ENCODE measurements around the gene NUP37. TPM values are rescaled to one million over a fixed set of nuclear protein-coding genes. Genes with fewer than 3 reads are reported as not detected.
"Not testable (repeated sequence)": the region's sequence is repeated elsewhere in the genome, so short reads cannot be mapped to it uniquely, and the experiment has no call there.

NUP37 gene
- polyA plus RNA-seq, 1 donor from 2014 or later = 24.7 TPM

GRCh38 chr12:102114212-102114611 lies 5.7 kb downstream of the NUP37 start:
- H3K36me3 Mint-ChIP-seq = peaks cover 23% of the 10 kb centered on the region
- H3K9me3 Mint-ChIP-seq = no peaks in the 10 kb centered on the region
- no peak overlapping the region for H3K4me3 Mint-ChIP-seq
- H3K27me3 Mint-ChIP-seq = no peaks in the 10 kb centered on the region
- H3K4me1 Mint-ChIP-seq = peaks cover 3 to 14% (median 6%) of the 10 kb centered on the region in 3 donors
- H3K27ac Mint-ChIP-seq = no peak overlapping the region

GRCh38 chr12:102110782-102111181 lies 9.1 kb downstream of the NUP37 start:
- Mint-ChIP-seq H3K4me1 (peaks cover 0 to 3% (median 3%) of the 10 kb centered on the region in 3 donors), H3K27ac (no peak overlapping the region), H3K36me3 (peaks cover 23% of the 10 kb centered on the region), H3K9me3 (no peaks in the 10 kb centered on the region), H3K27me3 (no peaks in the 10 kb centered on the region), H3K4me3 (no peak overlapping the region)

- Mint-ChIP-seq H3K36me3 (peaks cover 40% of the 10 kb centered on the region), H3K27ac (no peak overlapping the region), H3K4me3 (peak overlapping the region in 1 of 4 donors; percentile 81), H3K4me1 (peaks cover 0 to 1% (median 0%) of the 10 kb centered on the region in 3 donors), H3K27me3 (no peaks in the 10 kb centered on the region), H3K9me3 (peaks cover 0 to 3% (median 0%) of the 10 kb centered on the region in 3 donors)
Observed at GRCh38 chr12:102107970-102108369, 11.9 kb downstream of the NUP37 start.

- Mint-ChIP-seq H3K9me3 (peaks cover 0 to 3% (median 0%) of the 10 kb centered on the region in 3 donors), H3K27ac (no peak overlapping the region), H3K36me3 (peaks cover 40% of the 10 kb centered on the region), H3K4me3 (peak overlapping the region in 1 of 4 donors; percentile 10), H3K4me1 (peaks cover 0 to 1% (median 0%) of the 10 kb centered on the region in 3 donors), H3K27me3 (no peaks in the 10 kb centered on the region)
Observed at GRCh38 chr12:102106905-102107304, 13.0 kb downstream of the NUP37 start.

- H3K9me3 Mint-ChIP-seq = no peaks in the 10 kb centered on the region
- H3K27me3 Mint-ChIP-seq = no peaks in the 10 kb centered on the region
- no peaks in the 10 kb centered on the region for H3K36me3 Mint-ChIP-seq
- peaks cover 0 to 5% (median 2%) of the 10 kb centered on the region in 3 donors for H3K4me1 Mint-ChIP-seq
- H3K27ac Mint-ChIP-seq = no peak overlapping the region
- H3K4me3 Mint-ChIP-seq = no peak overlapping the region
Observed at GRCh38 chr12:102096855-102097254, 23.1 kb downstream of the NUP37 start.

- Mint-ChIP-seq H3K4me1 (peaks cover 0 to 5% (median 2%) of the 10 kb centered on the region in 3 donors), H3K36me3 (no peaks in the 10 kb centered on the region), H3K27ac (no peak overlapping the region), H3K27me3 (no peaks in the 10 kb centered on the region), H3K4me3 (no peak overlapping the region), H3K9me3 (no peaks in the 10 kb centered on the region)
Observed at GRCh38 chr12:102095677-102096263, 24.1 kb downstream of the NUP37 start.

GRCh38 chr12:102093319-102093718 lies 26.6 kb downstream of the NUP37 start:
- no peak overlapping the region for H3K4me3 Mint-ChIP-seq
- peaks cover 0 to 5% (median 0%) of the 10 kb centered on the region in 3 donors for H3K9me3 Mint-ChIP-seq
- H3K4me1 Mint-ChIP-seq = no peaks in the 10 kb centered on the region
- peaks cover 4% of the 10 kb centered on the region for H3K36me3 Mint-ChIP-seq
- H3K27ac Mint-ChIP-seq = no peak overlapping the region
- H3K27me3 Mint-ChIP-seq = no peaks in the 10 kb centered on the region

- not testable (repeated sequence) for H3K4me3 Mint-ChIP-seq, H3K27me3 Mint-ChIP-seq, H3K27ac Mint-ChIP-seq
Observed at GRCh38 chr12:102089228-102089835, 30.6 kb downstream of the NUP37 start.

GRCh38 chr12:102080842-102081241 lies 39.1 kb downstream of the NUP37 start:
- Mint-ChIP-seq H3K9me3 (no peaks in the 10 kb centered on the region), H3K36me3 (peaks cover 19% of the 10 kb centered on the region), H3K4me3 (no peak overlapping the region), H3K4me1 (no peaks in the 10 kb centered on the region), H3K27ac (no peak overlapping the region), H3K27me3 (no peaks in the 10 kb centered on the region)

More at GRCh38 chr12:102089228-102089835, 30.6 kb downstream of the NUP37 start:
- peaks cover 12% of the 10 kb centered on the region for H3K36me3 Mint-ChIP-seq
- H3K4me1 Mint-ChIP-seq, H3K9me3 Mint-ChIP-seq: not testable (repeated sequence)

GRCh38 chr12:102072092-102072491 lies 47.8 kb downstream of the NUP37 start:
- not testable (repeated sequence) for H3K9me3 Mint-ChIP-seq, H3K36me3 Mint-ChIP-seq, H3K27ac Mint-ChIP-seq, H3K4me1 Mint-ChIP-seq, H3K27me3 Mint-ChIP-seq, H3K4me3 Mint-ChIP-seq

GRCh38 chr12:102069707-102070106 lies 50.2 kb downstream of the NUP37 start:
- Mint-ChIP-seq H3K9me3 (no peaks in the 10 kb centered on the region), H3K36me3 (no peaks in the 10 kb centered on the region), H3K27ac (no peak overlapping the region), H3K27me3 (no peaks in the 10 kb centered on the region), H3K4me1 (peaks cover 0 to 1% (median 0%) of the 10 kb centered on the region in 3 donors), H3K4me3 (no peak overlapping the region)

- Mint-ChIP-seq H3K4me3 (no peak overlapping the region), H3K36me3 (no peaks in the 10 kb centered on the region), H3K27me3 (no peaks in the 10 kb centered on the region)
Observed at GRCh38 chr12:102067574-102068258, 52.2 kb downstream of the NUP37 start.

GRCh38 chr12:102064476-102064875 lies 55.4 kb downstream of the NUP37 start:
- no peak overlapping the region for H3K27ac Mint-ChIP-seq
- peaks cover 0 to 1% (median 0%) of the 10 kb centered on the region in 3 donors for H3K9me3 Mint-ChIP-seq
- no peaks in the 10 kb centered on the region for H3K36me3 Mint-ChIP-seq
- peaks cover 5 to 14% (median 6%) of the 10 kb centered on the region in 3 donors for H3K4me1 Mint-ChIP-seq
- peak overlapping the region in 2 of 4 donors; percentile 19 to 67 for H3K4me3 Mint-ChIP-seq
- no peaks in the 10 kb centered on the region for H3K27me3 Mint-ChIP-seq

More at GRCh38 chr12:102067574-102068258, 52.2 kb downstream of the NUP37 start:
- H3K9me3 Mint-ChIP-seq = peaks cover 0 to 1% (median 0%) of the 10 kb centered on the region in 3 donors
- H3K27ac Mint-ChIP-seq = peak overlapping the region in 1 of 3 donors; percentile 46
- peaks cover 0 to 1% (median 0%) of the 10 kb centered on the region in 3 donors for H3K4me1 Mint-ChIP-seq

- H3K27me3 Mint-ChIP-seq = no peaks in the 10 kb centered on the region
- peaks cover 2% of the 10 kb centered on the region for H3K36me3 Mint-ChIP-seq
- H3K27ac Mint-ChIP-seq = peak overlapping the region in 1 of 3 donors; percentile 15
- H3K9me3 Mint-ChIP-seq = peaks cover 0 to 5% (median 4%) of the 10 kb centered on the region in 3 donors
- peak overlapping the region in 1 of 4 donors; percentile 52 for H3K4me3 Mint-ChIP-seq
- peaks cover 9 to 18% (median 12%) of the 10 kb centered on the region in 3 donors for H3K4me1 Mint-ChIP-seq
Observed at GRCh38 chr12:102063069-102063468, 56.8 kb downstream of the NUP37 start.

GRCh38 chr12:102062419-102062806 lies 57.5 kb downstream of the NUP37 start:
- peaks cover 11 to 21% (median 12%) of the 10 kb centered on the region in 3 donors for H3K4me1 Mint-ChIP-seq
- H3K27me3 Mint-ChIP-seq = no peaks in the 10 kb centered on the region
- H3K9me3 Mint-ChIP-seq = peaks cover 0 to 5% (median 4%) of the 10 kb centered on the region in 3 donors
- H3K4me3 Mint-ChIP-seq = peak overlapping the region; percentile 95 to 99 (median 98)
- peaks cover 4% of the 10 kb centered on the region for H3K36me3 Mint-ChIP-seq
- peak overlapping the region in 2 of 3 donors; percentile 84 to 100 for H3K27ac Mint-ChIP-seq

All from IgD-negative memory B cell (primary cell).